HG03565 (cell line): ENCODE data around the gene SREBF1.
A peak's percentile ranks its signal among the peaks of the same experiment; 100 is the strongest.

ENCODE experiments used
- ATAC-seq: cut with Tn5 transposase; IDR thresholded peaks from one replicate; pipeline ENCODE4 v1.9.1; 2021; ENCODE audit warnings: mild to moderate bottlenecking, moderate library complexity; ENCODE audit not compliant: unreplicated experiment

SREBF1 gene

GRCh38 chr17:17836818-17837379 is at the start of gene SREBF1:
Gene SREBF1 (minus strand): TSS chr17:17836986. CDS start chr17:17836817, 169 bp downstream.
- peak; percentile 4 for ATAC-seq

GRCh38 chr17:17886226-17886625 is 49.4 kb upstream of the SREBF1 start:
- no peak for ATAC-seq

- no peak for ATAC-seq
Measured at GRCh38 chr17:17884391-17885357, 47.9 kb upstream of the SREBF1 start.

- no peak for ATAC-seq
Measured at GRCh38 chr17:17883801-17884200, 47.0 kb upstream of the SREBF1 start.

- ATAC-seq = no peak
Measured at GRCh38 chr17:17882082-17882581, 45.3 kb upstream of the SREBF1 start.

GRCh38 chr17:17880577-17881196 is 43.9 kb upstream of the SREBF1 start:
- ATAC-seq = no peak

- ATAC-seq = no peak
Measured at GRCh38 chr17:17877529-17878358, 41.0 kb upstream of the SREBF1 start.

GRCh38 chr17:17876959-17877528 is 40.3 kb upstream of the SREBF1 start:
- no peak for ATAC-seq

- ATAC-seq = no peak
Measured at GRCh38 chr17:17874478-17874877, 37.7 kb upstream of the SREBF1 start.

GRCh38 chr17:17873450-17873991 is 36.7 kb upstream of the SREBF1 start:
- ATAC-seq = no peak

GRCh38 chr17:17872547-17873345 is 36.0 kb upstream of the SREBF1 start:
- no peak for ATAC-seq

GRCh38 chr17:17871913-17872312 is 35.1 kb upstream of the SREBF1 start:
- ATAC-seq = no peak

- ATAC-seq = no peak
Measured at GRCh38 chr17:17870247-17870646, 33.5 kb upstream of the SREBF1 start.

- ATAC-seq = no peak
Measured at GRCh38 chr17:17868641-17869522, 32.1 kb upstream of the SREBF1 start.

GRCh38 chr17:17866897-17867296 is 30.1 kb upstream of the SREBF1 start:
- ATAC-seq = no peak

GRCh38 chr17:17866425-17866824 is 29.6 kb upstream of the SREBF1 start:
- ATAC-seq = no peak

GRCh38 chr17:17865035-17865434 is 28.2 kb upstream of the SREBF1 start:
- no peak for ATAC-seq

GRCh38 chr17:17860766-17861107 is 24.0 kb upstream of the SREBF1 start:
- ATAC-seq = no peak
